Measurements from ENCODE around the gene SLC8B1. TPM values are rescaled to one million over a fixed set of nuclear protein-coding genes. Genes with fewer than 3 reads are reported as not detected.

Gene SLC8B1
- total and polyA plus RNA-seq, 9 of the 15 experiments (the other 6 are each of a cell fraction or from before 2014, with no cell fraction given), result 0.86 to 34.1 (median 18.5) TPM

GRCh38 chr12:113299619-113300237, 35.2 kb downstream of the SLC8B1 start (continued):
- TF ChIP-seq ZNF280B (CRISPR knock-in tag; IDR thresholded peaks at IDR 0.05) (no peak), ZNF551 (CRISPR knock-in tag; IDR thresholded peaks at IDR 0.05) (no peak), IRF9 (tag; IDR thresholded peaks at IDR 0.05) (no peak), RB1 (IDR thresholded peaks at IDR 0.05; ENCODE audit: low read depth) (peak; percentile 23; the same call in 1 of the 2 replicates), USF1 (CRISPR knock-in tag; IDR thresholded peaks at IDR 0.05) (peak; percentile 54; the same call in 1 of the 2 replicates), ZNF76 (CRISPR knock-in tag; IDR thresholded peaks at IDR 0.05; ENCODE audit: borderline replicate concordance) (no peak), ZBTB8A (IDR thresholded peaks at IDR 0.05; ENCODE audit: partially characterized antibody) (no peak), ZNF407 (IDR thresholded peaks at IDR 0.05; ENCODE audit: low read depth) (no peak), CC2D1A (IDR thresholded peaks at IDR 0.05) (no peak), ARID1B (IDR thresholded peaks at IDR 0.05) (peak; percentile 52), L3MBTL2 (IDR thresholded peaks at IDR 0.05) (peak; percentile 73), SMARCA4 (IDR thresholded peaks at IDR 0.05) (peak; percentile 56; the same call in 1 of the 2 replicates), DEAF1 (CRISPR knock-in tag; IDR thresholded peaks at IDR 0.05) (no peak), LEF1 (IDR thresholded peaks at IDR 0.05) (no peak)

All from K562 (cell line).